Stimulated activated CD4-positive, alpha-beta T cell treated with anti-CD3 and anti-CD28 coated beads, Interleukin-4, amount 100 ng/mL, for 1 hour (primary cell): Measurements from ENCODE around the gene SLC25A26.
"Not testable (repeated sequence)": the region's sequence is repeated elsewhere in the genome, so short reads cannot be mapped to it uniquely, and the experiment has no call there.

Experiments
- DNase-seq: peaks from one replicate; pipeline ENCODE4 v3.0.0-alpha.2; 2020

SLC25A26 gene

GRCh38 chr3:66271231-66271630, 50.4 kb downstream of the SLC25A26 start:
- DNase-seq = no peak

- DNase-seq = no peak
These were observed 51.2 kb downstream of the SLC25A26 start for GRCh38 chr3:66272016-66272415.

GRCh38 chr3:66274837-66275236, 54.0 kb downstream of the SLC25A26 start:
- not testable (repeated sequence) for DNase-seq

GRCh38 chr3:66276705-66277274, 56.0 kb downstream of the SLC25A26 start:
- DNase-seq = peak; percentile 26

DNA sequence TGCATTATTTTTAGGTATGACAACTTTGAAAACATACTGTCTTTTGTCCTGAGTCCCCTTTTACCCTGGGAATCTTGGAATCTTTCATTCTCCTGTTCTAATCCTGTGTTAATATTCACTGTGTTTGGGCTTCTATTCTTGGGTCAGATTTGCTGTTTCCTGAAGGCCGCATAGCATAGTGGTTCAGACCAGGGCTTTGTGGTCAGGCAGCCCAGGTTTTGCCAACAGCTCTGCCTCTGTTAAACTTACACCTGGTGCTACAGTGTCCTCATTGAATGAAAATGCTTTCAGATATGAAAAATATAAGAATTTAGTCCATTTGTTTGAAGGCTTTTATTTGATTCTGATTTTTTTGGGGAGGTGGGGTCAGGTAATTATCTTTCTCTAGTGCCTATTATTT, 58.4 kb downstream of the SLC25A26 start:
- DNase-seq = no peak

DNA sequence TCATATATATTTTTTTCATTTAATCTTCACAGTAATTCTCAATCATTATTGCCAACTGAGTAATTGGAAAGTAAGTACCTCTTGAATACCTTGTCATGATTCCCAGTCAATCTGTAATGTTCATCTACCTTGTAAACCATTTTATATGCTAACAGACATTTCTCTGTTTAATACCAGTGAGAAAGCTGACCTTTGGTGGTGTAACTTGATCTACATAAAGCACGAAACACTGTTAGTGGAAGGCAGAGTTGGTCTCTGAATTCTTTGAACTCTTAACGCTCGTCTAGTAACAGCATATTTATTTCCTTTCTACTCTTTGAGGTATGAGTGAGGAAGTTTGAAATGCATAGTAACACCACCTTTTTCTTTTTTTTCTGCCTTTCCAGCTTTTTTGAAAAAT, 59.5 kb downstream of the SLC25A26 start:
- no peak for DNase-seq

- not testable (repeated sequence) for DNase-seq
These were observed 71.1 kb downstream of the SLC25A26 start for GRCh38 chr3:66291922-66292321.

GRCh38 chr3:66297260-66297873, 76.6 kb downstream of the SLC25A26 start:
- DNase-seq = no peak

GRCh38 chr3:66297900-66298299, 77.1 kb downstream of the SLC25A26 start:
- no peak for DNase-seq

- no peak for DNase-seq
These were observed 77.8 kb downstream of the SLC25A26 start for GRCh38 chr3:66298591-66298990.

GRCh38 chr3:66299085-66299484, 78.3 kb downstream of the SLC25A26 start:
- not testable (repeated sequence) for DNase-seq

GRCh38 chr3:66299891-66300290, 79.1 kb downstream of the SLC25A26 start:
- no peak for DNase-seq

- DNase-seq = no peak
These were observed 81.5 kb downstream of the SLC25A26 start for GRCh38 chr3:66302288-66302687.

DNA sequence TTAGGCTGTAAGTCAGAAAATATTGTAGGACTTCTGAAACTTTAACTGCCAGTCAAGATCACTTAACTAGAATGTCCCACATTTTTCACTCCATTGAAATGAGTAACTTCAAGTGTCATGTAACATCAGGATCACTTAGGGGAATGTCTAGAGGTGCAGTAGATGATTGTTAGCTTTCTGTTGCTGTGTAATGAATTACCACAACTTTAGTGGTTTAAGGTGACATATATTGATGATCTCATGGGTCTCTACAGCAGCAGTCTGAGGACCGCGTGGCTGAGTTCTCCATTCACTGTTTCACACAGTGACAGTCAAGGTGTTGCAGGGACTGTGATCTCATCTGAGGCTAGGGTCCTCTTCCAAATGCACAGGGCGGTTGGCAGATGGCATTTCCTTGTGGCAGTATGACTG, 82.7 kb downstream of the SLC25A26 start:
- peak; percentile 21 for DNase-seq

DNA sequence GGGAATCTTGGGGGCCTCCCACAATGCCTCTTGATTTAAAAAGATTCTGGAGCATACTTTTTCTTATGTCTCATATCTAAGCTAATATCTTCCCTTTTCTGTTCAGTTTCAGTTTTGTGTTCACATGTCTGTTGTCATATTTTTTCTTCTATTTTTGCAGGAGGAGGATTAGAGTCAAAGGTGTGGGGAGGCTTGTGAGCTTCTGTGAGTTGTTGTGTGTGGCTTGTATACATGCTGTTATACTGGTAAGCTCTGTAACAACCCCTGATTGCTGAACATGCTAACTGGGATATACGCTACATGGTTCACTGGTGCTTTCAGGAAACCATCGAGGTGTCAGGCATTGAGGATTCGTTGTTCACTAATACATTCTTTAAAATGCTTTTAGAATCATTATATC, 83.5 kb downstream of the SLC25A26 start:
- DNase-seq = no peak

DNA sequence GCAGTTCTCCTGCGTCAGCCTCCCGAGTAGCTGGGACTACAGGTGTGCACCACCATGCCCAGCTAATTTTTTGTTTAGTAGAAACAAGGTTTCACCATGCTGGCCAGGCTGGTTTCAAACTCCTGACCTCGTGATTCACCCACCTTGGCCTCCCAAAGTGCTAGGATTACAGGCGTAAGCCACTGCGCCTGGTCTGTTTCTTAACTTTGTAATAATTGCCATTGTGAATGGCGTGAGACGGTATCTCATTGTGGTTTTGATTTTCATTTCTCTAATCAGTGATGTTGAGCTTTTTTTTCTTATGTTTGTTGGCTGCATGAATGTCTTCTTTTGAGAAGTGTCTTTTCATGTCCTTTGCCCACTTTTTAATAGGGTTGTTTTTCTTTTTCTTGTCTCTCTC, 85.3 kb downstream of the SLC25A26 start:
- not testable (repeated sequence) for DNase-seq

GRCh38 chr3:66306991-66307390, 86.2 kb downstream of the SLC25A26 start:
- DNase-seq = not testable (repeated sequence)

DNA sequence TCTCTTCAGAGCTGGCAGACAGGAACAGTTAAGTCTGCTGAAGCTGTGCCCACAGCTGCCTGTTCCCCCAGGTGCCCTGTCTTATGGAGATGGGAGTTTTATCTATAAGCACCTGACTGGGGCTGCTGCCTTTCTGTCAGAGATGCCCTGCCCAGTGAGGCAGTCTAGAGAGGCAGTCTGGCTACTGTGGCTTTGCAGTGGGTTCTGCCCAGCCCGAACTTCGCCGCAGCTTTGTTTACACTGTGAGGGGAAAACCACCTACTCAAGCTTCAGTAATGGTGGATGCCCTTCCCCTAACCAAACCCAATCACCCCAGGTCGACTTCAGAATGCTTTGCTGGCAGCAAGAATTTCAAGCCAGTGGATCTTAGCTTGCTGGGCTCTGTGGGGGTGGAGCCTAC, 91.2 kb downstream of the SLC25A26 start:
- no peak for DNase-seq

DNA sequence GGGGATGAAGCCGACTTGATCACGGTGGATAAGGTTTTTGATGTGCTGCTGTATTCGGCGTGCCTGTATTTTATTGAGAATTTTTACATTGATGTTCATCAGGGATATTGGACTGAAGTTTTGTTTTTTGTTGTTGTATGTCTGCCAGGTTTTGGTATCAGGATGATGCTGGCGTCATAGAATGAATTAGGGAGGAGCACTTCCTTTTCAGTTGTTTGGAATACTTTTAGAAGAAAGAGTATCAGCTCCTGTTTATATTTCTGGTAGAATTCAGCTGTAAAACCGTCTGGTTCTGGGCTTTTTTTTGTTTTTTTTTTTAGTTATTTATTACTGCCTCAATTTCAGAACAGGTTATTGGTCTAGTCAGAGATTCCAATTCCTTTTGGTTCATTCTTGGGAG, 93.7 kb downstream of the SLC25A26 start:
- no peak for DNase-seq

DNA sequence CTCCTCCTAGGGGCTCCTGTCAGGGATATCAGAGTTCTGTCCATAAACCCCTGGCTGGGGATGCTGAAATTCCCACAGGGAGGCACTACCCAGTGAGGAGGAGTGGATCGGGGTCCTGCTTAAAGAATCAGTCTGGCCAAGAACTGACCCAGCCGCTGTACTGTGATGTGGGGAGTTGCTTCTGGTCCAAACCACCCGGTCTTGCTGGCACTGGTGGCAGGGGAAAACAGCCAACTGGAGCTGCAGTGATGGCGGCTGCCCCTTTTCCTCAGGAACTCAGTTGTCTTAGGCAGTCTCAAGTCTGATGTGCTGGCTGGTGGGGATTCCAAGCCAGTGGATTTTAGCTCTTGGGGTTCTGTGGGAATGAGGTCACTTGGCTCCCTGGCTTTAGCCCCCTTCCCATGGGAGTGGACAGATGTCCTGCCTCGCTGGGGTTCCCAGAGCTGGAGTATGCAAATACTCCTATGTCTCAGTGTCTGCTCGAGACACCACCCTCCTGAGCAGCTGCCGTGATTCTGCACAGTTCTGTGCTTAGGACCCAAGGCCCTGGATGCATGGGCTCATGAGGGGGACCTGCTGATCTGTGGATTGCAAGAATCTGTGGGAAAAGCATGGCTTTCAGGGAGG, 97.1 kb downstream of the SLC25A26 start:
- DNase-seq = no peak

DNA sequence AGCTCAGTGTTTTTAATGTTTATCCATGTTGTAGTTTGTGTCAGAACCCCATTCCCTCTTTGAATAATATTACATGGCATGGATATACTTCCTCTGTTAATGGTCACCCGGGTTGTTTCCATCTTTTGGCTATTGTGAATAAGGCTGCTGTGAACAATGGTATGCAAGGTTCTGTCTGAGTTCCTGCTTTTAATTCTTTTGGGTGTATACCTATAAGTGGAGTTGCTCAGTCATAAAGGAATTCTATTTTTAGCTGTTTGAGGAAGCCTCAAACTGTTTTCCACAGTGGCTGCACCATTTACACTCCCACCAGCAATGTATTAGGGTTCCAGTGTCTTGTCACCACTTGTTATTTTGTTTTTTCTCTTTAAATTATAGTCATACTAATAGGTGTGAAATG, 99.6 kb downstream of the SLC25A26 start:
- no peak for DNase-seq

DNA sequence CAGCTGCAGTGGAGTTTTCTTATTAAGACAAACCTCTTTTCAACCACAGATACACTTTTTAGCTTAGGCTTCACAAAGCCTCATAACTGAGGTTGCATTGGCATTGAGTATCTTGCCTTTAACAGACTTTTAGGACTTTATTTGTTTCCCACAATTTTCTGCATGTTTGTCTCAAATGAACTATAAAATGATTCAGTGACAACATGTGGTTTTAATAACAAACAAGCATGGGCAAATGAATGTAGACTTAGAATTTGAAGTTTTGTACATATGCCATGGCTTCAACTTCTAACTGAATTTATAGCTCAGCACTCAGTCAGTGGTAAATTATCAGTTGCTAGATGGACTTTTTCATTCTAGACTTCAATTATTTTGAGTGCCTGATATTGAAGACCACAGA, 101.6 kb downstream of the SLC25A26 start:
- DNase-seq = no peak

GRCh38 chr3:66326340-66326739, 105.5 kb downstream of the SLC25A26 start:
- no peak for DNase-seq

DNA sequence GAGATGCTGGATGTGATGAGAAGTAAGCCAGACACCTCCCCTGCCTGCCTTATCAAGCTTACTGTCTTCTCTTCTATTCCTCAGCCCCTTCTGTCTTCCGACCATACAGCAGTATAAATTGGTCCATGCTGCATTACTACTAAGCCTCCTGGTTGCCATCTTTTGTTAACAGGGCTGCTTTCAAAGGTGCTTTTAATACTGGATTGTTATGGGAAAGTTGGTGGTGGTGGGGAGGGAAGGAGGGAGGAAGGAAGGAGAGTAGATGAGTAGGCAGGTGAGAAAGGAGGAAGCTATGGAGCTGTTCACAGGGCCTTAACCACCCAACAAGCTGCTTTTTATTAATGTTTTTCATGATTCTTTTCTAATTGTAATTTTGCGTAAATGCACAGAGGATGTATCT, 114.9 kb downstream of the SLC25A26 start:
- no peak for DNase-seq

DNA sequence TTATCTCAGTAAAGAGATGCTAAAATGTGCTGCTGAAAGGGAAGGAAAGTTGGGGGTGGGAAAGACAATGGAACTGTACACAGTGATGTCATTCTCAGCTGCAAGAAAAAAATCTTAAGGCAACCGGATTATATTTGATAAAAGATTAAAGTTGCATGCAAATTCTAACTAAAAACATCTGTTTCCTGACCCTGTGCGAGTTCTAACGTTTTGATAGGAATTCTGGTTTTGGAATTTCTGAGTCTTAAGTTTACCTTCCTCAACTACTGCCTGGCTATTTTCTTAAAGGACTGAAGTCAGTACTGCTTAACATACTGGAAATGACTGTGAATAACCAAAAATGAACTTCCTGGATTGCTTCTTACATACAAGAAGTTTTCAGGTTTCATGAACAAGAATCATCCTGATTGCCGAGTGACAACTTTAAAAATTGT, 115.5 kb downstream of the SLC25A26 start:
- no peak for DNase-seq
